Activated T-cell treated with anti-CD3 and anti-CD28 coated beads, Interleukin-2, amount 50 U/mL, for 72 hours (primary cell): ENCODE results near the gene DAP. TPM values are rescaled to one million over a fixed set of nuclear protein-coding genes. Genes with fewer than 3 reads are reported as not detected.
"Not testable (repeated sequence)": the region's sequence is repeated elsewhere in the genome, so short reads cannot be mapped to it uniquely, and the experiment has no call there.

Source experiments
- ATAC-seq, 2 donors: fragments of 150-1000 bp; cut with Tn5 transposase; replicated peaks in 1 of 2; 2 replicates each; pipeline ENCODE4 v1.10.0; 2021; ENCODE audit warnings: moderate library complexity in 2 of 2, mild to moderate bottlenecking in 1 of 2
- DNase-seq, 2 donors: peaks; one replicate each; pipeline ENCODE4 v3.0.0; 2021 to 2022; ENCODE audit warnings: mixed read lengths in 1 of 2
- H3K27ac Mint-ChIP-seq: one replicate; pipeline ENCODE4 v1.8.0; 2022; ENCODE audit warnings: mild to moderate bottlenecking, moderate library complexity, mixed read lengths
- H3K27me3 Mint-ChIP-seq: one replicate; pipeline ENCODE4 v1.8.0; 2022; ENCODE audit warnings: low read depth, mixed read lengths
- H3K36me3 Mint-ChIP-seq, 2 donors: one replicate each; pipeline ENCODE4 v1.8.0; 2022; ENCODE audit warnings: mixed read lengths in 2 of 2, mild to moderate bottlenecking in 1 of 2; ENCODE audit not compliant: insufficient read depth in 2 of 2
- H3K4me1 Mint-ChIP-seq: one replicate; pipeline ENCODE4 v1.8.0; 2022; ENCODE audit warnings: low read depth, mixed read lengths
- H3K4me3 Mint-ChIP-seq, 2 donors: one replicate each; pipeline ENCODE4 v1.8.0; 2022; ENCODE audit warnings: mild to moderate bottlenecking in 2 of 2, mixed read lengths in 2 of 2, moderate library complexity in 2 of 2
- H3K9me3 Mint-ChIP-seq, 2 donors: one replicate each; pipeline ENCODE4 v1.8.0; 2022; ENCODE audit warnings: mixed read lengths in 2 of 2
- total RNA-seq, 2 donors: library from RNA; stranded (reverse); gene quantifications; one replicate each; pipeline ENCODE4 v1.2.3, GENCODE V29; 2022

Gene DAP, protein sequence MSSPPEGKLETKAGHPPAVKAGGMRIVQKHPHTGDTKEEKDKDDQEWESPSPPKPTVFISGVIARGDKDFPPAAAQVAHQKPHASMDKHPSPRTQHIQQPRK
- 10 to 100 TPM; 55.9 to 61.6 TPM for total RNA-seq

GRCh38 chr5:10761185-10761932 is at the start of gene DAP:
Gene DAP, minus strand, starts transcription at chr5:10761234. Its CDS starts 166 bp downstream, at chr5:10761068.
- peak within 1 kb of the TSS; percentile 96 for H3K27ac Mint-ChIP-seq
- H3K4me1 Mint-ChIP-seq, result peaks cover 56% of the 10 kb centered on the region
- H3K36me3 Mint-ChIP-seq, result no peaks in the 10 kb centered on the region
- peak within 1 kb of the TSS; percentile 88 to 95 for H3K4me3 Mint-ChIP-seq
- ATAC-seq (peak; percentile 92 to 93), DNase-seq (peak; percentile 88 to 92)
- H3K27me3 Mint-ChIP-seq, result peaks cover 7% of the 10 kb centered on the region
- no peaks in the 10 kb centered on the region for H3K9me3 Mint-ChIP-seq

- ATAC-seq (no peak), DNase-seq (no peak)
- Mint-ChIP-seq H3K9me3 (peaks cover 0 to 4% of the 10 kb centered on the region in 2 donors), H3K4me1 (no peaks in the 10 kb centered on the region), H3K27me3 (peaks cover 17% of the 10 kb centered on the region), H3K27ac (no peak overlapping the region), H3K4me3 (no peak overlapping the region), H3K36me3 (no peaks in the 10 kb centered on the region)
These were observed 47.6 kb upstream of the DAP start for GRCh38 chr5:10808347-10809226.

DNA sequence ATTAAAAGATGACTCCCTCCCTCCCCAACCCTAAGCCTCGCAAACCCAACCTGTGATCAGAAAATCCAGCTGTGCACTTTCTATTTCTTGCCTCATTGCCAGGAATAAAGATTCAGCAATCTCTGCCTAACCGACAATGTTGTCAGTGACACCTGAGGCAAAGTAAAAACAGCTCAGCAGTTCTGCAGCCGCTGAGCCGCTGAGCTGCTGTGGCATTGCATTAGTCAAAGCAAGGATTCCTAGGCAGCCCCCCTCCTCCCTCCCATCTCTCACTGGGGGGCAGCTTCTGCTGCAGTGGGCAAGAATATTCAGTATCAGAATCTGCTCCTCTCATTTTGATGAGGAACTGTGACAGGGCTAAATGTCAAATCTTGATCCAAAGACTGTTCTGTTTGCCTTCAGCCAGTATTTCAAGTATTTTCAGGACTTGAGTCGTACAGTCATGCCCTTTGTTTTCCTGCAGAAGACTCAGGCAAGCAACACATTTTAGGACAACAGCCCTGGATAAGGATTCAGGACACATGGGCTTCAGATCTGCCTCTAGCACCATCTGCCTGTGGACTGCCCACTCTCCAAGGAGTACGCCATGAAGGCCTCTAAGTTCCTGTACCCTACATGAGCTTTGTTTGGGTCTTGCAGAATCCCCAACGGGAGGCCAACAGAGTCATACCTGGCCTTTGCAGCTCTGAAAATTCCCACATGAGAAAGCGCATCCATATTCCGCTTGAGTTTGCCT is 41.1 kb upstream of the DAP start:
- Mint-ChIP-seq H3K4me3 (no peak overlapping the region), H3K9me3 (no peaks in the 10 kb centered on the region), H3K36me3 (no peaks in the 10 kb centered on the region), H3K27ac (no peak overlapping the region), H3K4me1 (no peaks in the 10 kb centered on the region), H3K27me3 (peaks cover 32% of the 10 kb centered on the region)
- ATAC-seq, result no peak
- no peak for DNase-seq

DNA sequence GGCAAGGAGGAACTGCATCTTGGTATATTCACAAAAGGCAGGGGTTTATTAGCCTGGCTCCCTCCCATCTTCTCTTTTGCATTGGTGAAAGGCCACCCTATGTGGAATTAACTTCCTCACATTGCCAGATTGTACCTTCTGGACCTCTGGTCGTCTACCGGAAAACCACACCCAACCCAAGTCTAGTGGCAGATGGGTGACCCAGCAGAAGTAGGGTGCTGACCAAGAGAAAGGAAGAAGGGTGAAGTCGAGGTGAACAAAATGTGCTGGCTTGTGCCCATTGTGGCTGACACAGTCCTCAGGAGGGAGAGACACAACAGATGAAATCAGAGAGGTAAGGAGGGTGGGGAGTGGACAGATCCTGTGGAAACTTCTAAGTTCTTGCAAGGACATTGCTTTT is 39.8 kb upstream of the DAP start:
- Mint-ChIP-seq H3K36me3 (no peaks in the 10 kb centered on the region), H3K27me3 (peaks cover 30% of the 10 kb centered on the region), H3K9me3 (no peaks in the 10 kb centered on the region), H3K27ac (no peak overlapping the region), H3K4me3 (no peak overlapping the region), H3K4me1 (no peaks in the 10 kb centered on the region)
- no peak for ATAC-seq
- no peak for DNase-seq

DNA sequence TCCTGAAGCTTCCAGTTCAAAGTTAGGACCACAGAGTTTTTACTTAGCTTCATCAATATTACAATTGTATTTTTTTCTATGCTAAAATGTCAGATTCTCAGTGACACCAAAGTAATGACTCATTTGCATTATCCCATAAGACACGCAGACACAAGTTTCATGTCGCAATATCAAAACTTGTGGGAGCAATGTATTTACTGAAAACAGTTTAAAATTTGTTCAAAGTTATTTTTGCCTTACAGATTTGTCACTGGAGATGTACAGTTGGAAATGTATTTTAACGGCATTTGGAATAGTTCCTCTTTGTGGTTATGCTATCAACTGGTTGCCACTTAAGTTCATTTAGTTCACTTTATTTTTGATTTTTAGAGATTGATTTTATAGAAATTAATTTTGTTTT is 36.2 kb upstream of the DAP start:
- Mint-ChIP-seq H3K4me3 (no peak overlapping the region), H3K4me1 (no peaks in the 10 kb centered on the region), H3K9me3 (no peaks in the 10 kb centered on the region), H3K27me3 (peaks cover 25% of the 10 kb centered on the region), H3K36me3 (no peaks in the 10 kb centered on the region), H3K27ac (no peak overlapping the region)
- no peak for DNase-seq
- ATAC-seq, result no peak

DNA sequence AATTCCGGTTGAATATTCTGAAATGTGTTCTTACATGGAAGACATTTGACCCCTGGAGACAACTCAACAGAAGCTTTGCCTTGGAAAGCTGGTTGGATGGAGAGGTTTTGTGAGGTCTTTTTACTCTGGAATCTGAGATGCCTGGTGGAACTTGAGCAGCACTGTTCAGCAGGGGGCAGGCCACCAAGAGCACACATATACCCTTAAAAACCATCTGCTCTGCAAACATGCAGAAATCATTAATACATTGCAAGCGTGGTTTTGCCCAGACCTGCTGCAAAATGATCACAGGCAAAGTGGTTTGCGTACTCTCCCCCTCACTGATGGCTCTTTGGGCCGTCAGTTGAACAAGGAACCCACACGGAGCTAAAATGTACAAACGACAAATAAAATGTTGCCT is 32.8 kb upstream of the DAP start:
- ATAC-seq, result no peak
- no peak overlapping the region for H3K4me3 Mint-ChIP-seq
- no peak for DNase-seq
- no peaks in the 10 kb centered on the region for H3K36me3 Mint-ChIP-seq
- no peaks in the 10 kb centered on the region for H3K4me1 Mint-ChIP-seq
- no peak overlapping the region for H3K27ac Mint-ChIP-seq
- H3K27me3 Mint-ChIP-seq, result peaks cover 5% of the 10 kb centered on the region
- no peaks in the 10 kb centered on the region for H3K9me3 Mint-ChIP-seq

DNA sequence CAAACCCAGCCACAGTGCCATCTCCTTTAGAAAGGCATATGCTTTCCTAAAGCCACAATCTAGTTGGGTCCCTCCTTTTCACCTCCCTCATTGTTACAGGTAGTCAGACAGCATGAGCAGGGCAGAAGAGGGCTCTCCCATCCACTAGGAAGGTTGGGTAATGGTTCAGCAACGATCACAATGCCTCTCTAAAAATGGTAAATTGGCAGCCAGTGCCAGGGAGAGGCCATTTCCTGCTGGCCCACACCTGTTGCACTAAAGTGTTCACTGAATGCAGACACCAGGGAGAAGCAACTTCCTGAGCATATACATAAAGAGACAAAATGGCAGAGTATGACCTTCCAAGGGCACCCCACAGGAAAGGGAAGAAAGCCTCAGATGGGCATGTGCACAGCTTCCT is 31.3 kb upstream of the DAP start:
- H3K9me3 Mint-ChIP-seq, result no peaks in the 10 kb centered on the region
- no peaks in the 10 kb centered on the region for H3K4me1 Mint-ChIP-seq
- H3K36me3 Mint-ChIP-seq, result no peaks in the 10 kb centered on the region
- peaks cover 5% of the 10 kb centered on the region for H3K27me3 Mint-ChIP-seq
- no peak overlapping the region for H3K27ac Mint-ChIP-seq
- ATAC-seq (no peak), DNase-seq (no peak)
- no peak overlapping the region for H3K4me3 Mint-ChIP-seq

DNA sequence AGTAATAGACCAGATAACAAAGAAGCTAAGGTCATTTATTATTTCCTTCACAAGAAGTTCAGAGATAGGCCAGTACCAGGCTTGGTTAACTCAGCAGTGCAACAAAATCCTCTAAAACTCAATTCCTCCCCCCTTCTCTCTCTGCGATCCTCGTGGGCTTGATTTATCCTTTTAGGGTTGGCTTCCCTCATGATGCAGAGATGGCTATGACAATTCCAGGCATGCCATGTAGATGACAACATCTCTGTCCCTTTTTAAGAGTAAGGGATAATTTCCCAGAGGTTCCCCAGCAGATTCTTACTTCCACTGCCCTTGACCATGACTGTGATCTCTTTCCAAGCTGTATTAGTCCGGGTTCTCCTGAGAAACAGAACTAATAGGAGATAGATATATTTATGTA is 28.7 kb upstream of the DAP start:
- Mint-ChIP-seq H3K27ac (no peak overlapping the region), H3K4me1 (no peaks in the 10 kb centered on the region), H3K27me3 (peaks cover 5% of the 10 kb centered on the region), H3K9me3 (no peaks in the 10 kb centered on the region), H3K36me3 (no peaks in the 10 kb centered on the region), H3K4me3 (no peak overlapping the region)
- ATAC-seq, result no peak
- no peak for DNase-seq

GRCh38 chr5:10789021-10789420 is 28.0 kb upstream of the DAP start:
- Mint-ChIP-seq H3K4me1 (no peaks in the 10 kb centered on the region), H3K9me3 (no peaks in the 10 kb centered on the region), H3K36me3 (no peaks in the 10 kb centered on the region), H3K27ac (no peak overlapping the region), H3K4me3 (no peak overlapping the region), H3K27me3 (peaks cover 5% of the 10 kb centered on the region)
- DNase-seq (no peak), ATAC-seq (no peak)

DNA sequence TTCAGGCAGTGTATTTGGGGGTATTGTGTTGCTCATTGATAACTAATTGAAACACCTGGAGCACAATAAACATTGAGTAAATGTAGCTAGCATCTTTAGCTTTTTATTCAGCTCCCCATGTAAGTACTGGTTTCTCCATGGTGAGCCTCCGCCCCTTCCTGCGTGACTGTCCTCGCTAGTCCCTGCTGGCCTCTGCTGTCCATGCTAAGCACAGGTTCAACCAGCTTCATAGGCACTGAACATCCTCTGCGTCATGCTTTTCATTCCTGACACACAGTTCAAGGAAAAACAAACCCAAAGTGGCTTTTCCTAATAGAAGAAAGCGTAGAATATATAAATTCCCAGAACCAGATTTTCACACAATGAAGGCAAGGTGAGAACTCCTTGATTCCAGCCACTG is 27.3 kb upstream of the DAP start:
- no peak for ATAC-seq
- peaks cover 1% of the 10 kb centered on the region for H3K27me3 Mint-ChIP-seq
- no peaks in the 10 kb centered on the region for H3K36me3 Mint-ChIP-seq
- H3K27ac Mint-ChIP-seq, result no peak overlapping the region
- no peaks in the 10 kb centered on the region for H3K9me3 Mint-ChIP-seq
- DNase-seq, result no peak
- no peak overlapping the region for H3K4me3 Mint-ChIP-seq
- H3K4me1 Mint-ChIP-seq, result no peaks in the 10 kb centered on the region

GRCh38 chr5:10786835-10787234 is 25.8 kb upstream of the DAP start:
- DNase-seq (no peak), ATAC-seq (no peak)
- H3K4me1 Mint-ChIP-seq, result no peaks in the 10 kb centered on the region
- H3K27me3 Mint-ChIP-seq, result no peaks in the 10 kb centered on the region
- no peaks in the 10 kb centered on the region for H3K36me3 Mint-ChIP-seq
- H3K4me3 Mint-ChIP-seq, result no peak overlapping the region
- no peaks in the 10 kb centered on the region for H3K9me3 Mint-ChIP-seq
- no peak overlapping the region for H3K27ac Mint-ChIP-seq

DNA sequence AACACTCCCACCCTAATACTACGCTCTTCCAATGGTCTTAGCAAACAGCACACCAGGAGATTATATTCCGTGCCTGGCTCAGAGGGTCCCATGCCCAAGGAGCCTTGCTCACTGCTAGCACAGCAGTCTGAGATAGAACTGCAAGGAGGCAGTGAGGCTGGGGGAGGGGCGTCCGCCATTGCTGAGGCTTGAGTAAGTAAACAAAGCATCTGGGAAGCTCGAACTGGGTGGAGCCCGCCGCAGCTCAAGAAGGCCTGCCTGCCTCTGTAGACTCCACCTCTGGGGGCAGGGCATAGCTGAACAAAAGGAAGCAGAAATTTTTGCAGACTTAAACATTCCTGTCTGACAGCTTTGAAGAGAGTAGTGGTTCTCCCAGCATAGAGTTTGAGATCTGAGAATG is 19.2 kb upstream of the DAP start:
- H3K27me3 Mint-ChIP-seq, H3K4me1 Mint-ChIP-seq: not testable (repeated sequence)

GRCh38 chr5:10779592-10779991 is 18.6 kb upstream of the DAP start:
- H3K36me3 Mint-ChIP-seq, result no peaks in the 10 kb centered on the region
- no peak for ATAC-seq
- H3K9me3 Mint-ChIP-seq, result peaks cover 0 to 3% of the 10 kb centered on the region in 2 donors
- DNase-seq, result no peak
- H3K4me1 Mint-ChIP-seq, result no peaks in the 10 kb centered on the region
- no peak overlapping the region for H3K27ac Mint-ChIP-seq
- no peak overlapping the region for H3K4me3 Mint-ChIP-seq
- H3K27me3 Mint-ChIP-seq, result peaks cover 5% of the 10 kb centered on the region

More for the DNA sequence above, 19.2 kb upstream of the DAP start:
- not testable (repeated sequence) for H3K4me3 Mint-ChIP-seq, ATAC-seq, DNase-seq, H3K36me3 Mint-ChIP-seq, H3K9me3 Mint-ChIP-seq, H3K27ac Mint-ChIP-seq
